Stomach (tissue), 9 donors: ENCODE measurements around the gene LMAN1L. TPM values are rescaled to one million over a fixed set of nuclear protein-coding genes. Genes with fewer than 3 reads are reported as not detected.

Experiments used
- DNase-seq, 2 donors: peaks; one replicate each; pipeline versions ENCODE4 v3.0.0 to v3.0.0-alpha.2; 2013 to 2019
- H3K27ac ChIP-seq, 5 donors: fragments of 200-600 bp in 4 of 5; sonication (generic) in 4 of 5; one replicate each; pipeline ENCODE4 v1.5.1; 2013 to 2019; ENCODE audit warnings: mild to moderate bottlenecking in 1 of 5, moderate library complexity in 1 of 5
- H3K27me3 ChIP-seq, 3 donors: fragments of 200-600 bp; sonication (generic); one replicate each; pipeline ENCODE4 v1.5.1; 2017 to 2019; ENCODE audit warnings: mixed run types in 1 of 3
- H3K36me3 ChIP-seq, 4 donors: fragments of 200-600 bp; sonication (generic); 1 replicate in 3 of 4; 2 replicates in 1 of 4; pipeline ENCODE4 v1.5.1; 2016 to 2019
- H3K4me1 ChIP-seq, 4 donors: fragments of 200-600 bp; sonication (generic); one replicate each; pipeline ENCODE4 v1.5.1; 2016 to 2019
- H3K4me3 ChIP-seq, 4 donors: fragments of 200-600 bp; sonication (generic) in 3 of 4; one replicate each; pipeline ENCODE4 v1.5.1; 2016 to 2019; ENCODE audit warnings: mild to moderate bottlenecking in 1 of 4
- H3K9me3 ChIP-seq, 4 donors: fragments of 200-600 bp; sonication (generic); one replicate each; pipeline ENCODE4 v1.5.1; 2016 to 2019
- CTCF ChIP-seq, 7 experiments: fragments of 450-650 bp in 4 of 7; fragments of 200-600 bp in 3 of 7; sonication (generic) in 3 of 7; IDR thresholded peaks; one replicate each; pipeline ENCODE4 v1.5.1; 2016 to 2019; ENCODE audit warnings: antibody characterized with exemption in 7 of 7, control low read depth in 2 of 7, mild to moderate bottlenecking in 1 of 7
- EP300 ChIP-seq: sonication (generic); formaldehyde crosslinking; IDR thresholded peaks from one replicate; pipeline ENCODE4 v1.6.1; 2017; ENCODE audit warnings: antibody characterized with exemption
- POLR2A ChIP-seq, 4 donors: fragments of 450-650 bp; IDR thresholded peaks; one replicate each; pipeline ENCODE4 v1.6.1; 2016; ENCODE audit warnings: antibody characterized with exemption in 4 of 4, control low read depth in 2 of 4, mild to moderate bottlenecking in 1 of 4, moderate library complexity in 1 of 4
- POLR2AphosphoS5 ChIP-seq, 3 donors: sonication (generic); formaldehyde crosslinking; IDR thresholded peaks; one replicate each; pipeline ENCODE4 v1.6.1; 2016; ENCODE audit warnings: antibody characterized with exemption in 3 of 3
- WGBS, 5 donors: extraction: QIAGEN DNeasy Blood & Tissue Kit in 3 of 5; methylation state at CpG; one replicate each; pipeline versions ENCODE4 v1.1.5 to v1.1.7; 2013 to 2018; 5-methylcytosine and 5-hydroxymethylcytosine counted together
- intact Hi-C: fragments of 100-400 bp; cut with DNase I; formaldehyde crosslinking; loops from one replicate; pipeline ENCODE4 v1.15.1; 2023; ENCODE audit warnings: low total_unique reads
- polyA plus RNA-seq, 3 donors: library from polyadenylated mRNA; stranded (reverse); fragments of 200-250 nt; gene quantifications; one replicate each; pipeline ENCODE4 v1.2.3, GENCODE V29; 2013
- total RNA-seq, 5 donors: library from RNA; depleted of rRNA; stranded (reverse); fragments of >200 nt; gene quantifications; one replicate each; pipeline versions ENCODE4 v1.1.0 to v1.2.3, GENCODE V29; 2014 to 2016
- donor health status: healthy with polysubstance abuse.
- donor health status: Bipolar disorder and iron deficiency.
- donor health status: healthy.

The LMAN1L gene
- total and polyA plus RNA-seq, 8 donors = 5.9 to 83.5 TPM; not detected in 6

GRCh38 chr15:74787251-74788041, 25.2 kb upstream of the LMAN1L start:
- DNase-seq = peak; percentile 72 to 87
- H3K27me3 ChIP-seq = no peaks in the 10 kb centered on the region
- 34 to 50% (median 41%) methylated on average over 9 to 13 of the region's 13 CpGs for WGBS, 5 donors
- H3K4me1 ChIP-seq = peaks cover 91 to 99% (median 97%) of the 10 kb centered on the region in 4 donors
- H3K27ac ChIP-seq = peak overlapping the region; percentile 60 to 95 (median 89)
- intact Hi-C loops = no loop called here
- TF ChIP-seq EP300 = no peak
- no peak for TF ChIP-seq POLR2A (IDR thresholded peaks at IDR 0.05)
- TF ChIP-seq CTCF (IDR thresholded peaks at IDR 0.05) = peak in 3 of 7 experiments; percentile 14 to 45 (median 26)
- TF ChIP-seq POLR2AphosphoS5 (IDR thresholded peaks at IDR 0.05) = peak in 2 of 3 donors; percentile 15 to 62
- H3K9me3 ChIP-seq = no peaks in the 10 kb centered on the region
- no peaks in the 10 kb centered on the region for H3K36me3 ChIP-seq
- peak overlapping the region in 3 of 4 donors; percentile 4 to 46 (median 21) for H3K4me3 ChIP-seq

GRCh38 chr15:74788042-74788682, 24.5 kb upstream of the LMAN1L start:
- intact Hi-C loops = no loop called here
- peak overlapping the region in 3 of 4 donors; percentile 21 to 46 (median 26) for H3K4me3 ChIP-seq

GRCh38 chr15:74788683-74789151, 23.9 kb upstream of the LMAN1L start:
- peaks cover 90 to 100% (median 95%) of the 10 kb centered on the region in 4 donors for H3K4me1 ChIP-seq
- TF ChIP-seq EP300 = no peak
- TF ChIP-seq POLR2AphosphoS5 (IDR thresholded peaks at IDR 0.05) = no peak
- no peak for TF ChIP-seq CTCF (IDR thresholded peaks at IDR 0.05)
- TF ChIP-seq POLR2A (IDR thresholded peaks at IDR 0.05) = no peak

More at GRCh38 chr15:74788042-74788682, 24.5 kb upstream of the LMAN1L start:
- Histone ChIP-seq H3K27ac (peak overlapping the region; percentile 60 to 95 (median 89)), H3K36me3 (no peaks in the 10 kb centered on the region), H3K27me3 (no peaks in the 10 kb centered on the region), H3K9me3 (no peaks in the 10 kb centered on the region), H3K4me1 (peaks cover 92 to 100% (median 95%) of the 10 kb centered on the region in 4 donors)
- TF ChIP-seq POLR2AphosphoS5 (IDR thresholded peaks at IDR 0.05) (no peak), EP300 (no peak)
- no peak for DNase-seq
- 23 to 48% (median 39%) methylated on average over 6 to 7 of the region's 7 CpGs for WGBS, 5 donors

GRCh38 chr15:74789171-74789631, 23.4 kb upstream of the LMAN1L start:
- peaks cover 85 to 100% (median 93%) of the 10 kb centered on the region in 4 donors for H3K4me1 ChIP-seq
- DNase-seq = peak; percentile 75 to 80
- intact Hi-C loops = no loop called here

More at GRCh38 chr15:74788683-74789151, 23.9 kb upstream of the LMAN1L start:
- DNase-seq = peak in 1 of 2 donors; percentile 44
- H3K4me3 ChIP-seq = peak overlapping the region in 3 of 4 donors; percentile 21 to 46 (median 26)
- peak overlapping the region; percentile 60 to 95 (median 89) for H3K27ac ChIP-seq
- 44 to 73% (median 50%) methylated on average over 9 of the region's 9 CpGs for WGBS, 5 donors
- H3K36me3 ChIP-seq = no peaks in the 10 kb centered on the region
- no peaks in the 10 kb centered on the region for H3K27me3 ChIP-seq
- intact Hi-C loops = no loop called here
- no peaks in the 10 kb centered on the region for H3K9me3 ChIP-seq

More at GRCh38 chr15:74789171-74789631, 23.4 kb upstream of the LMAN1L start:
- no peaks in the 10 kb centered on the region for H3K27me3 ChIP-seq
- no peaks in the 10 kb centered on the region for H3K9me3 ChIP-seq
- 15 to 43% (median 19%) methylated on average over 13 to 14 of the region's 14 CpGs for WGBS, 5 donors
- peak in 2 of 3 donors; percentile 4 to 6 for TF ChIP-seq POLR2AphosphoS5 (IDR thresholded peaks at IDR 0.05)
- no peak for TF ChIP-seq CTCF (IDR thresholded peaks at IDR 0.05)
- peak overlapping the region; percentile 60 to 95 (median 89) for H3K27ac ChIP-seq
- no peaks in the 10 kb centered on the region for H3K36me3 ChIP-seq
- H3K4me3 ChIP-seq = peak overlapping the region in 3 of 4 donors; percentile 21 to 46 (median 26)
